Measurements from ENCODE around the gene WNT3A. TPM values are rescaled to one million over a fixed set of nuclear protein-coding genes. Genes with fewer than 3 reads are reported as not detected.

WNT3A gene
- total and polyA plus RNA-seq, 2 donors = 0.02 TPM; not detected in 1

DNA sequence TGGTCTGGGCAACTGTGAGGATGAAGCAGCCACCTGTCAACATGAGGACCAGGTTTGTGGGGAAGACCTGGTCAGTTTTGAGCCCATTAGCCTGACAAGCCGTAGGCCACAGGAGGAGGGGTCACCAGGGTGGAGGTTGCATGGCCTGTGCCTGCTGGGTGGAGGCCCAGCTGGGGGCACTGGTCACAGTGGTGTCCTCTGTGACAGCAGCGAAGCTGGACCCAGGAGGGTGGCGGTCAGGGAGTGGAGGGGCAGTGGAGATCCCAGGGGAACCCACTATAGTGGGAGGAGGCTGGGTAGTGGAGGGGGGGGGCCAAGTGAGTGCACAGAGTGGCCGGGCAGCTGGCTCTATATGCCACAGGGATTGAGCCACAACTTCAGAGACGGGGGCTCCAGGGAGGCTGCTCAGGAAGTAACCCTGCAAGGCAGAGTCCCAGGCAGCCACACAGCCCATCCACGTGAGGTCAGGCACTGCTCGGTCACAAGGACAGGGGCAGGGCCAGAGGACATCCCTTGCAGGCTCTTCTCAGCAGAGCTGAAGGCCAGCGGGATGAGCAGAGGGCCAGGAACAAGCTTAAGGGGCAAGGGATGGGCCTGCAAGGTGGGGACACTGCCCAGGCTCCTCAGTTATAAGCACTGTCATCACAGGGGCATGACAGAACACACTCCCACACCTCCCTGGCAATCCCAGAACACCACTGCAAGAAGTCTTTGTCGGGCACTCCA lies 98.6 kb downstream of the WNT3A start:
- peaks cover 0 to 7% of the 10 kb centered on the region in 2 donors for H3K9me3 ChIP-seq (ENCODE audit: control insufficient read depth in 2 of 2, insufficient read depth in 1 of 2, low read length in 1 of 2)
- no peak overlapping the region for H3K4me3 ChIP-seq (ENCODE audit: low read length in 2 of 2)
- H3K4me1 ChIP-seq (ENCODE audit: control insufficient read depth in 2 of 2, insufficient read depth in 2 of 2, low read length in 2 of 2) = peaks cover 22 to 38% of the 10 kb centered on the region in 2 donors
- no peak overlapping the region for H3K27ac ChIP-seq (ENCODE audit: low read depth in 1 of 2, low read length in 1 of 2)
- no peak for DNase-seq (ENCODE audit: low read depth in 6 of 9, low spot score in 9 of 9)
- peaks cover 20 to 23% of the 10 kb centered on the region in 2 donors for H3K36me3 ChIP-seq (ENCODE audit: control insufficient read depth in 2 of 2, insufficient read depth in 2 of 2, low read length in 1 of 2)
- no peaks in the 10 kb centered on the region for H3K27me3 ChIP-seq (ENCODE audit: control insufficient read depth in 2 of 2, insufficient read depth in 1 of 2, low read length in 1 of 2)
- WGBS = 95% methylated on average over 9 of the region's 9 CpGs

DNA sequence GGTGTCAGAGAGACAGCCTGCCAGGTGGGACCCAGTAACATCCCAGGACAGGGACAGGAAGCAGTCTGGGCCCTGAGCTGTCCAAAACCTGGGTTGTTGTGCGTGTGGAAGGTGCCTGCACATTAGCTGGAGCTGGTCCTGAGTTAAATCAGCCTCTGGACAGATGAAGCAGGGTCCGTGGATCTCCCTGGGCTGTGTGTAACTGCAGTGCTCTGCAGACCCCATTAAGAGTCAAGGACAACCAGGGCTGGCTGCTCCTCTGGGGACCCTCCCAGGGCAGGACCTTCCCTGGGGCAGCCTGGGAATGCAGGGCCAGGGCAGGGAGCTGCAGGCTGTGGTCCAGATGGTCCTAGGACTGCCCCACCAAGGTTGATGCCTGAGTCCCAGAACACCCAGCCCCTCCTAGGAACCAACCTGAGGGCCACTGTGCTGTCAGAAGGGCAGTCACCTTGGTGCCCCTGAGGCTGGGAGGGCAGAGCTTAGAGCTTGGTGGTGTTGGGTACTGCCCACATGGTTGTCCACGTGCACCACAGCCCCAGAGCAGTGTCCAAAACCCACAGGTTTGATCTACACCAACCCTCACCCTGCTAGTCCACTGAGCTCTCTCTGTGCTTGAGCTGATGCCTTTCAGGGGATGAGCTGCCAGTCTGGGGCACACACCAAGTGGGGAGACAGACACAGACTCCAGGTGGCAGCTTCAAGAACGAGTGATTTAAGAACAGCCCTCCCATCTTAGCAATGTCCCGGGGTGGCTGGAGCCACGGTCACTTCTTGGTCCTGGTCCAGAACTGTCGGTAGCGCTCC lies 99.4 kb downstream of the WNT3A start:
- Histone ChIP-seq H3K9me3 (ENCODE audit: control insufficient read depth in 2 of 2, insufficient read depth in 1 of 2, low read length in 1 of 2) (peaks cover 0 to 7% of the 10 kb centered on the region in 2 donors), H3K4me1 (ENCODE audit: control insufficient read depth in 2 of 2, insufficient read depth in 2 of 2, low read length in 2 of 2) (peaks cover 22 to 38% of the 10 kb centered on the region in 2 donors), H3K27me3 (ENCODE audit: control insufficient read depth in 2 of 2, insufficient read depth in 1 of 2, low read length in 1 of 2) (no peaks in the 10 kb centered on the region), H3K27ac (ENCODE audit: low read depth in 1 of 2, low read length in 1 of 2) (no peak overlapping the region), H3K4me3 (ENCODE audit: low read length in 2 of 2) (no peak overlapping the region), H3K36me3 (ENCODE audit: control insufficient read depth in 2 of 2, insufficient read depth in 2 of 2, low read length in 1 of 2) (peaks cover 17 to 20% of the 10 kb centered on the region in 2 donors)
- WGBS = 95% methylated on average over 8 of the region's 8 CpGs
- no peak for DNase-seq (ENCODE audit: low read depth in 6 of 9, low spot score in 9 of 9)

DNA sequence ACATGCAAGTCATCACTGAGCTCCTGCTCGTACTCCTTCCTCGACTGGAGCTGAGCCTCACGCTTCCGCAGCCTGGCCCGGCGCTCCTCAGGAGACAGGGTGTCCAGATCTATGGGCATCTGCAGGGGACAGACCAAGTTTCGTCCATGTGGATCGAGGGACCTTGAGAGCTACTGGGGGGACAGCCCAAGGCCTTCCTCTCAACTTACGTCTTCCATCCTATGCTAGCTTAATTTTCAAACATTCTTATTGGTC lies 99.9 kb downstream of the WNT3A start:
- no peaks in the 10 kb centered on the region for H3K27me3 ChIP-seq (ENCODE audit: control insufficient read depth in 2 of 2, insufficient read depth in 1 of 2, low read length in 1 of 2)
- peaks cover 20 to 35% of the 10 kb centered on the region in 2 donors for H3K4me1 ChIP-seq (ENCODE audit: control insufficient read depth in 2 of 2, insufficient read depth in 2 of 2, low read length in 2 of 2)
- H3K9me3 ChIP-seq (ENCODE audit: control insufficient read depth in 2 of 2, insufficient read depth in 1 of 2, low read length in 1 of 2) = peaks cover 0 to 7% of the 10 kb centered on the region in 2 donors
- DNase-seq (ENCODE audit: low read depth in 6 of 9, low spot score in 9 of 9) = no peak
- WGBS = 98% methylated on average over 9 of the region's 9 CpGs
- no peak overlapping the region for H3K4me3 ChIP-seq (ENCODE audit: low read length in 2 of 2)
- peaks cover 17 to 20% of the 10 kb centered on the region in 2 donors for H3K36me3 ChIP-seq (ENCODE audit: control insufficient read depth in 2 of 2, insufficient read depth in 2 of 2, low read length in 1 of 2)
- H3K27ac ChIP-seq (ENCODE audit: low read depth in 1 of 2, low read length in 1 of 2) = no peak overlapping the region

DNA sequence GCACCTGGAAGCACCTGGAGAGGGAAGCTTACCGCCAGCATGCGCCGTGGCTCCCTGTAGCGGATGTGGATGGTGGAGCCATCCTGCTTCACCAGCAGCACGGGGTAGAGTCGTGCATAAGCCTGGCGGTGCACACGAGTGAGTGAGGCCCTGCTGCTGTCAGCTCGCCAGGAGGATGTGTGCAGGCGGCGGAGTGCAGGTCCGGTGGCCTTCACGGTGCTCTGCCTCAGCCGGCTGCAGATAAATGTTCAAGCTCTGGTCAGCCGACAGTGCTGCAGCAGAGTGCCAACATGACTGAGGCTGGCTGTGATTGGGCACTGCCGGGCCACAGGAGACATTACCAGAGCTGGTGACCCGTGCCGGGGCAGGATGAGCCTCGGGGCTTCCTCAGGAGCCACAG lies 100.8 kb downstream of the WNT3A start:
- Histone ChIP-seq H3K4me1 (ENCODE audit: control insufficient read depth in 2 of 2, insufficient read depth in 2 of 2, low read length in 2 of 2) (peaks cover 13 to 31% of the 10 kb centered on the region in 2 donors), H3K27me3 (ENCODE audit: control insufficient read depth in 2 of 2, insufficient read depth in 1 of 2, low read length in 1 of 2) (no peaks in the 10 kb centered on the region), H3K9me3 (ENCODE audit: control insufficient read depth in 2 of 2, insufficient read depth in 1 of 2, low read length in 1 of 2) (peaks cover 0 to 7% of the 10 kb centered on the region in 2 donors), H3K27ac (ENCODE audit: low read depth in 1 of 2, low read length in 1 of 2) (no peak overlapping the region), H3K36me3 (ENCODE audit: control insufficient read depth in 2 of 2, insufficient read depth in 2 of 2, low read length in 1 of 2) (peaks cover 17 to 20% of the 10 kb centered on the region in 2 donors), H3K4me3 (ENCODE audit: low read length in 2 of 2) (no peak overlapping the region)
- WGBS = 95% methylated on average over 19 of the region's 19 CpGs
- no peak for DNase-seq (ENCODE audit: low read depth in 6 of 9, low spot score in 9 of 9)

DNA sequence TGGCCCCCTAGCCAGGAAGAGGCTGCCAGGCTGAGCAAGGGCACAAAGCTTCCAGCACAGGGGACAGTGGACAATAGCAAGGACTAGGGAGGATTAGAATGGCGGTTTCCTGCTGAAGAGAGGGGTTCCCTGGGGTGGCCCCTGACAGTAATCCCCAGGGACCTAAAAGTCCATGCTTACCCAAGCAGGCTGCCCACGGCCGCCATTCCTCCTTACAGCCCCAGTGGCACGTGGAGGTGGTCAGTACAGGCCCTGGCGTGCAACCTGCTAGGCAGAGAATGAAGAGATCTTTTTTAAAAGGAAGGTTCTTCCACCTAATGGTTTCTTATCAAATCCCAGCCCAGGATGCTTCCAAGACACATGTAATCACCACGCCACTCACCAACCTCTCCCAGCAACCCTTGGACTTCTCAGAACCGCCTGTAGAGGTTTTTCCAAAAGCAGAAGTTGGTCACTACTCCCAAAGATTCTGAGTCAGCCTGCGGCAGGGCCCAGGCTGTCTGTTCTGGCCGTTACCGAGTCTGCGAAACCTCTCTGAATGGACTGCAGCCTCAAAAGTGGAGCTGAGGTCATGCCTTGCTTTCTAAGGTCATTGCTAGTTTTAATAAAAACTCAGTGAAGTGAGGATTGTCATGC lies 101.4 kb downstream of the WNT3A start:
- DNase-seq (ENCODE audit: low read depth in 6 of 9, low spot score in 9 of 9) = no peak
- peaks cover 17 to 20% of the 10 kb centered on the region in 2 donors for H3K36me3 ChIP-seq (ENCODE audit: control insufficient read depth in 2 of 2, insufficient read depth in 2 of 2, low read length in 1 of 2)
- peaks cover 0 to 7% of the 10 kb centered on the region in 2 donors for H3K9me3 ChIP-seq (ENCODE audit: control insufficient read depth in 2 of 2, insufficient read depth in 1 of 2, low read length in 1 of 2)
- H3K27ac ChIP-seq (ENCODE audit: low read depth in 1 of 2, low read length in 1 of 2) = peak overlapping the region in 1 of 2 donors; percentile 72
- 85% methylated on average over 11 of the region's 11 CpGs for WGBS
- no peaks in the 10 kb centered on the region for H3K27me3 ChIP-seq (ENCODE audit: control insufficient read depth in 2 of 2, insufficient read depth in 1 of 2, low read length in 1 of 2)
- H3K4me3 ChIP-seq (ENCODE audit: low read length in 2 of 2) = peak overlapping the region; percentile 86 to 88
- H3K4me1 ChIP-seq (ENCODE audit: control insufficient read depth in 2 of 2, insufficient read depth in 2 of 2, low read length in 2 of 2) = peaks cover 13 to 31% of the 10 kb centered on the region in 2 donors

DNA sequence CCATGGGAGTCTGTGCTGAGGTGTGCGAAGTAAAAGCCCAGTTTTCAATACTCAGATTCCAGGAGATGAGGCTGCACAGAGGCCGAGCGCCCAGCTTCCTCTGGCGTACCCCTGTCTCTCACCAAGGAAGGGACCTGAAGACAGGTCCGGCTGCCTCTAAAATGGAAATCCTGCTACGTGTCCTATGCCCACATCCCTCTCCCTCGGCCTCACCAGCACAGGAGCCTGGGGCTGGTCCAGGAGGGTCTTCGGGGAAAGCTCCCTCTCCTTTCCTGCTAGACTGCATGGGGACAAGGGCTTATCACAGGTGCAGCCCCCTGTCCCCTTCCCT lies 101.9 kb downstream of the WNT3A start:
- Histone ChIP-seq H3K4me1 (ENCODE audit: control insufficient read depth in 2 of 2, insufficient read depth in 2 of 2, low read length in 2 of 2) (peaks cover 11 to 26% of the 10 kb centered on the region in 2 donors), H3K9me3 (ENCODE audit: control insufficient read depth in 2 of 2, insufficient read depth in 1 of 2, low read length in 1 of 2) (peaks cover 0 to 5% of the 10 kb centered on the region in 2 donors)
- 6% methylated on average over 8 of the region's 8 CpGs for WGBS

DNA sequence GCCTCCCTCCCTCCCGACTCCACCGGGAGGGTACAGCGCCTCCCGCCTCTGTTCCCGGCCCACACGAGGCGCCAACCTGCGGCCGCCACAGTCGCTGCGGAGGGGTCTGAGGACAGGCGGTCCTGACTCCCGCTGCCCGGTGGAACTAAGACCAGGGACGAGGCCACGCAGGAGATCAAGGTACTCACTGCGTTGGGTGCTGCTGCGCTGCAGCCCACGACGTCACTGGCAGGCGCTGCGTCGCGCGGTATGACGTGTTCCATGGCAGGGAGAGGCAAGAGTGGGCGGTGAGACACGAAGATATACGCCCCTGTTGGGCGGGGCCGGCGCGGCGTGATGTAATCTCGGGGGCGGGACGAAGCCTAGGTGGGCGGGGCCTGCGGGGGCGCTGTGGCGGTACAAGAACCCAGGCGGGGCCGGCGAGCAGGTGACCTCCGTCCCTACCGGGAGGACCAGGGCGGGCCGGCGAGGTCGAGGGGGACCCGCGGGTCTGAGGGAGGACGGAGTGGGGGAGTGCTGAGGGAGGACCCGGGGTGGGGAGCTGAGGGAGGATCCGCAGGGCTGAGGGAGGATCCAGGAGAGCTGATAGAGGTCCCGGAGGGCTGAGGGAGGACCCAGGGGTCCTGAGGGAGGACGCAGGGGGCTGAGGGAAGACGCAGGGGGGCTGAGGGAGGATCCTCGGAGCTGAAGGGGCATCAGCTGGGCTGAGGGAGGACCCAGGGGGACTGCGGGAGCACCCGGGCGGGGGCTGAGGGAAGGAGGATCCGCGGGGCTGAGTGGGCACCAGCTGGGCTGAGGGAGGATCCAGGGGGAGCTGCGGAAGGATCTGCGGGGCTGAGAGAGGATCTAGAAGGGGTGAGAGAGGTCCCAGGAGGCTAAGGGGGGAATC lies 102.5 kb downstream of the WNT3A start, which contains the start of gene MRPL55:
Gene MRPL55, minus strand, starts transcription at position 227 of the 889 bp plus-strand sequence. CDS start 1,039 bp downstream, outside the sequence.
- Histone ChIP-seq H3K9me3 (ENCODE audit: control insufficient read depth in 2 of 2, insufficient read depth in 1 of 2, low read length in 1 of 2) (peaks cover 0 to 3% of the 10 kb centered on the region in 2 donors), H3K4me3 (ENCODE audit: low read length in 2 of 2) (peak within 1 kb of the TSS; percentile 86 to 88), H3K36me3 (ENCODE audit: control insufficient read depth in 2 of 2, insufficient read depth in 2 of 2, low read length in 1 of 2) (peaks cover 17 to 20% of the 10 kb centered on the region in 2 donors), H3K27me3 (ENCODE audit: control insufficient read depth in 2 of 2, insufficient read depth in 1 of 2, low read length in 1 of 2) (no peaks in the 10 kb centered on the region), H3K4me1 (ENCODE audit: control insufficient read depth in 2 of 2, insufficient read depth in 2 of 2, low read length in 2 of 2) (peaks cover 9 to 20% of the 10 kb centered on the region in 2 donors), H3K27ac (ENCODE audit: low read depth in 1 of 2, low read length in 1 of 2) (peak within 1 kb of the TSS; percentile 72 to 90)
- WGBS = under 1% methylated on average over 66 of the region's 66 CpGs
- peak; percentile 91 to 98 (median 96) for DNase-seq (ENCODE audit: low read depth in 6 of 9, low spot score in 9 of 9)

More for the DNA sequence above, 101.9 kb downstream of the WNT3A start:
- no peak for DNase-seq (ENCODE audit: low read depth in 6 of 9, low spot score in 9 of 9)
- Histone ChIP-seq H3K27ac (ENCODE audit: low read depth in 1 of 2, low read length in 1 of 2) (peak overlapping the region; percentile 72 to 90), H3K36me3 (ENCODE audit: control insufficient read depth in 2 of 2, insufficient read depth in 2 of 2, low read length in 1 of 2) (peaks cover 17 to 20% of the 10 kb centered on the region in 2 donors), H3K4me3 (ENCODE audit: low read length in 2 of 2) (peak overlapping the region; percentile 86 to 88), H3K27me3 (ENCODE audit: control insufficient read depth in 2 of 2, insufficient read depth in 1 of 2, low read length in 1 of 2) (no peaks in the 10 kb centered on the region)

DNA sequence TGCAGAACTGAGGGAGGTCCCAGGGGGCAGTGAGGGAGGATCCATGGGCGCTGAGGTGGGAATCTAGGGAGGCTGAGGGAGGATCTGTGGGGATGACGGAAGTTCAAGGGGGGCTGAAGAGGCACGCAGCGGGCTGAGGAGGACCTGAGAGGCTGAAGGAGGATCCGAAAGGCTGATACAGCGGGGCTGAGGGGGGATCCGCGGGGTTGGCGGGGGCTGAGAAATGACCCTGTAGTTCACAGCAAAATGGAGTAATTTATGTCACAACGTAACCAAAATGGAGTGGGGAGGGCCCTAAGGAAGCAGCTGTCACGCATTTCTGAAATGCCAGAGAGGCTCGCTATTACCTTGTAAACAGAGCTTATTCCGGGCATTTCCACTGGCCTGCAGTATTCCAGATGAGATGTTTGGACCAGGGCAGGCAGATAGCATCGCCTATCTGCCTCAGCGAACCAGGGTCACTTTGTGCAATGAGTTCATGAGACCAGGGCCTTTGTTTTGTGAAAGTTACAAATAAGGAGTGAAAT lies 103.2 kb downstream of the WNT3A start:
- peaks cover 0 to 3% of the 10 kb centered on the region in 2 donors for H3K9me3 ChIP-seq (ENCODE audit: control insufficient read depth in 2 of 2, insufficient read depth in 1 of 2, low read length in 1 of 2)
- peak in 1 of 9 donors; percentile 21 for DNase-seq (ENCODE audit: low read depth in 6 of 9, low spot score in 9 of 9)
- peaks cover 9 to 19% of the 10 kb centered on the region in 2 donors for H3K4me1 ChIP-seq (ENCODE audit: control insufficient read depth in 2 of 2, insufficient read depth in 2 of 2, low read length in 2 of 2)
- H3K27ac ChIP-seq (ENCODE audit: low read depth in 1 of 2, low read length in 1 of 2) = peak overlapping the region in 1 of 2 donors; percentile 89
- WGBS = 49% methylated on average over 15 of the region's 15 CpGs
- H3K36me3 ChIP-seq (ENCODE audit: control insufficient read depth in 2 of 2, insufficient read depth in 2 of 2, low read length in 1 of 2) = peaks cover 17 to 20% of the 10 kb centered on the region in 2 donors
- H3K4me3 ChIP-seq (ENCODE audit: low read length in 2 of 2) = peak overlapping the region; percentile 86 to 88
- H3K27me3 ChIP-seq (ENCODE audit: control insufficient read depth in 2 of 2, insufficient read depth in 1 of 2, low read length in 1 of 2) = no peaks in the 10 kb centered on the region
